Measurements from ENCODE around the gene LAPTM4A. TPM values are rescaled to one million over a fixed set of nuclear protein-coding genes. Genes with fewer than 3 reads are reported as not detected.

The LAPTM4A gene
- total RNA-seq, result 100 to 1,000 TPM; 199 to 349 (median 264) TPM

- no peaks in the 10 kb centered on the region for H3K27me3 ChIP-seq
- H3K9me3 ChIP-seq, result no peaks in the 10 kb centered on the region
- DNase-seq (ENCODE audit: low spot score in 2 of 2), result peak; percentile 97 to 100
- H3K4me1 ChIP-seq, result peaks cover 0 to 5% of the 10 kb centered on the region in 2 donors
- H3K4me3 ChIP-seq, result peak within 1 kb of the TSS; percentile 66 to 95 (median 75)
- peak within 1 kb of the TSS; percentile 99 to 100 for H3K27ac ChIP-seq
- no peaks in the 10 kb centered on the region for H3K36me3 ChIP-seq
- TF ChIP-seq POLR2AphosphoS5 (IDR thresholded peaks at IDR 0.05) (peak; percentile 92 to 96 (median 95)), CTCF (IDR thresholded peaks at IDR 0.05) (peak; percentile 36 to 54 (median 47)), POLR2A (IDR thresholded peaks at IDR 0.05) (peak; percentile 83)
- intact Hi-C loops (cut with DNase I; ENCODE audit: low total_unique reads), result no loop called here
Observed at GRCh38 chr2:20051532-20052228, at the start of gene LAPTM4A. LAPTM4A (minus strand) TSS chr2:20051628; CDS start chr2:20051520, 108 bp downstream.

- intact Hi-C loops (cut with DNase I; ENCODE audit: low total_unique reads), result no loop called here
- no peak for TF ChIP-seq POLR2AphosphoS5 (IDR thresholded peaks at IDR 0.05)
- no peak for TF ChIP-seq CTCF (IDR thresholded peaks at IDR 0.05)
- H3K9me3 ChIP-seq, result peaks cover 11 to 13% of the 10 kb centered on the region in 2 donors
Observed at GRCh38 chr2:20100711-20101110, 49.3 kb upstream of the LAPTM4A start.

GRCh38 chr2:20099780-20100179, 48.4 kb upstream of the LAPTM4A start:
- Histone ChIP-seq H3K36me3 (no peaks in the 10 kb centered on the region), H3K4me3 (no peak overlapping the region), H3K27me3 (no peaks in the 10 kb centered on the region), H3K4me1 (no peaks in the 10 kb centered on the region), H3K9me3 (peaks cover 11 to 13% of the 10 kb centered on the region in 2 donors), H3K27ac (no peak overlapping the region)
- DNase-seq (ENCODE audit: low spot score in 2 of 2), result no peak
- intact Hi-C loops (cut with DNase I; ENCODE audit: low total_unique reads), result loop anchor here (10.0 kb wide), 1 partner anchor 85 kb away; the partner anchor contains the start of gene MATN3
- TF ChIP-seq CTCF (IDR thresholded peaks at IDR 0.05) (no peak), POLR2AphosphoS5 (IDR thresholded peaks at IDR 0.05) (no peak), POLR2A (IDR thresholded peaks at IDR 0.05) (no peak)

More at GRCh38 chr2:20100711-20101110, 49.3 kb upstream of the LAPTM4A start:
- Histone ChIP-seq H3K4me3 (no peak overlapping the region), H3K4me1 (no peaks in the 10 kb centered on the region), H3K27ac (no peak overlapping the region), H3K36me3 (no peaks in the 10 kb centered on the region), H3K27me3 (no peaks in the 10 kb centered on the region)
- no peak for DNase-seq (ENCODE audit: low spot score in 2 of 2)

- TF ChIP-seq POLR2A (IDR thresholded peaks at IDR 0.05), result no peak
- peak; percentile 67 to 92 (median 84) for TF ChIP-seq CTCF (IDR thresholded peaks at IDR 0.05)
- peak in 1 of 3 donors; percentile 38 for TF ChIP-seq POLR2AphosphoS5 (IDR thresholded peaks at IDR 0.05)
- Histone ChIP-seq H3K27ac (no peak overlapping the region), H3K36me3 (no peaks in the 10 kb centered on the region), H3K4me3 (peak overlapping the region in 1 of 3 donors; percentile 19), H3K9me3 (peaks cover 11 to 13% of the 10 kb centered on the region in 2 donors), H3K4me1 (no peaks in the 10 kb centered on the region), H3K27me3 (no peaks in the 10 kb centered on the region)
- intact Hi-C loops (cut with DNase I; ENCODE audit: low total_unique reads), result loop anchor here (10.0 kb wide), 1 partner anchor 83 kb away; the partner anchor contains the start of gene MATN3
- DNase-seq (ENCODE audit: low spot score in 2 of 2), result peak; percentile 78 to 89
Observed at GRCh38 chr2:20097889-20098714, 46.7 kb upstream of the LAPTM4A start.

Measured in breast epithelium (tissue), 4 donors.